CD4-positive, alpha-beta T cell treated with Interferon gamma for 1 hour (primary cell): Measurements from ENCODE around the gene BBOF1.
"Not testable (repeated sequence)": the region's sequence is repeated elsewhere in the genome, so short reads cannot be mapped to it uniquely, and the experiment has no call there.

ENCODE experiments used
- DNase-seq: peaks from one replicate; pipeline ENCODE4 v3.0.0-alpha.2; 2020

The BBOF1 gene

GRCh38 chr14:74018586-74019407, at the start of gene BBOF1, which contains the start of gene ENTPD5:
TSS of gene BBOF1 (plus strand) at chr14:74019349. CDS start at chr14:74019479, 130 bp downstream.
TSS of gene ENTPD5 (minus strand) at chr14:74019288. CDS start at chr14:73988102, 31,186 bp downstream.
- peak; percentile 86 for DNase-seq

- DNase-seq: no peak
Observed at GRCh38 chr14:73973497-73973896, 45.7 kb upstream of the BBOF1 start.

- DNase-seq: no peak
Observed at GRCh38 chr14:73976125-73976524, 43.0 kb upstream of the BBOF1 start.

GRCh38 chr14:73977896-73978295, 41.3 kb upstream of the BBOF1 start:
- no peak for DNase-seq

- no peak for DNase-seq
Observed at GRCh38 chr14:73988065-73988464, 31.1 kb upstream of the BBOF1 start.

- DNase-seq: not testable (repeated sequence)
Observed at GRCh38 chr14:73988656-73989055, 30.5 kb upstream of the BBOF1 start.

GRCh38 chr14:73991092-73991491, 28.1 kb upstream of the BBOF1 start:
- DNase-seq: no peak

GRCh38 chr14:73994926-73995325, 24.2 kb upstream of the BBOF1 start:
- not testable (repeated sequence) for DNase-seq

- no peak for DNase-seq
Observed at GRCh38 chr14:73995977-73996378, 23.2 kb upstream of the BBOF1 start.

- DNase-seq: no peak
Observed at GRCh38 chr14:73996731-73997107, 22.4 kb upstream of the BBOF1 start.

- no peak for DNase-seq
Observed at GRCh38 chr14:73997108-73997943, 21.8 kb upstream of the BBOF1 start.

- no peak for DNase-seq
Observed at GRCh38 chr14:73997944-73998447, 21.2 kb upstream of the BBOF1 start.

GRCh38 chr14:73998726-73999125, 20.4 kb upstream of the BBOF1 start:
- DNase-seq: no peak

GRCh38 chr14:74005664-74006063, 13.5 kb upstream of the BBOF1 start:
- DNase-seq: not testable (repeated sequence)

GRCh38 chr14:74008843-74009499, 10.2 kb upstream of the BBOF1 start:
- DNase-seq: no peak

GRCh38 chr14:74014299-74014698, 4.8 kb upstream of the BBOF1 start:
- DNase-seq: no peak

GRCh38 chr14:74015176-74015575, 4.0 kb upstream of the BBOF1 start:
- DNase-seq: no peak

- DNase-seq: no peak
Observed at GRCh38 chr14:74015963-74016362, 3.2 kb upstream of the BBOF1 start.

- DNase-seq: no peak
Observed at GRCh38 chr14:74018174-74018585, 969 bp upstream of the BBOF1 start.

- no peak for DNase-seq
Observed at GRCh38 chr14:74019408-74020137, 424 bp downstream of the BBOF1 start.

- DNase-seq: no peak
Observed at GRCh38 chr14:74022346-74022745, 3.2 kb downstream of the BBOF1 start.

- DNase-seq: no peak
Observed at GRCh38 chr14:74029136-74029535, 10.0 kb downstream of the BBOF1 start.
